A549 (cell line): ENCODE results near the gene IKBKG. TPM values are rescaled to one million over a fixed set of nuclear protein-coding genes. Genes with fewer than 3 reads are reported as not detected.

Experiments
- ATAC-seq, 2 experiments: fragments of 200-7000 bp in 1 of 2; fragments of >200 bp in 1 of 2; cut with Nextera tagmentation in 1 of 2; cut with Tn5 transposase in 1 of 2; 3 replicates each; pipeline versions ENCODE4 v1.8.0 to v1.9.1; 2018 to 2020; ENCODE audit warnings: mild to moderate bottlenecking in 1 of 2, moderate library complexity in 1 of 2
- CTCF ChIA-PET: fragments of 300-600 bp; sonication (Branson Sonifier 250); formaldehyde crosslinking; extraction: SDS; loops from one replicate; lab custom pipeline; 2021; ENCODE audit warnings: antibody characterized with exemption, inconsistent platforms; lab: Yijun Ruan, JAX
- POLR2A ChIA-PET: fragments of 350-600 bp; formaldehyde crosslinking; extraction: SDS; loops from one replicate; lab custom pipeline; 2021; ENCODE audit warnings: antibody characterized with exemption, inconsistent platforms; lab: Yijun Ruan, JAX
- DNase-seq, 2 experiments: peaks; one replicate each; pipeline versions ENCODE4 v3.0.0 to v3.0.0-alpha.2; 2011 to 2016; ENCODE audit warnings: low read depth in 1 of 2, low spot score in 1 of 2
- FAIRE-seq: peaks from 2 replicates; lab custom pipeline; 2011; peaks lifted over from hg19 to GRCh38; lab: Jason Lieb, UNC
- H3K27ac ChIP-seq, 2 experiments: fragments of >200 bp; sonication (Bioruptor Twin); formaldehyde crosslinking; 3 replicates each; pipeline ENCODE4 v1.5.1; 2016 to 2017
- H3K4me1 ChIP-seq: fragments of >200 bp; sonication (Bioruptor Twin); formaldehyde crosslinking; 3 replicates; pipeline ENCODE4 v1.6.1; 2016
- H3K4me2 ChIP-seq: fragments of >200 bp; sonication (Bioruptor Twin); formaldehyde crosslinking; 3 replicates; pipeline ENCODE4 v1.6.1; 2016
- H3K4me3 ChIP-seq: fragments of >200 bp; sonication (Bioruptor Twin); formaldehyde crosslinking; 3 replicates; pipeline ENCODE4 v1.5.1; 2016
- H3K9me3 ChIP-seq: fragments of >200 bp; sonication (Bioruptor Twin); formaldehyde crosslinking; 3 replicates; pipeline ENCODE4 v1.6.1; 2016
- CBX8 ChIP-seq: fragments of 200-600 bp; sonication (generic); IDR thresholded peaks from 2 replicates; pipeline ENCODE4 v1.6.1; 2016
- CHD2 ChIP-seq: fragments of 150-350 bp; IDR thresholded peaks from 2 replicates; pipeline ENCODE4 v1.6.1; 2014; ENCODE audit warnings: low read length; ENCODE audit not compliant: partially characterized antibody
- CHD4 ChIP-seq: fragments of 200-600 bp; sonication (generic); IDR thresholded peaks from 2 replicates; pipeline ENCODE4 v1.6.1; 2016; ENCODE audit warnings: antibody characterized with exemption, mild to moderate bottlenecking, borderline replicate concordance
- CTCF ChIP-seq: fragments of >200 bp; sonication (Bioruptor Twin); formaldehyde crosslinking; IDR thresholded peaks from 3 replicates; pipeline ENCODE4 v1.5.1; 2016
- EHF ChIP-seq: fragments of 250-450 bp; sonication (Bioruptor Pico); IDR thresholded peaks from 2 replicates; pipeline ENCODE4 v1.5.0; 2020; ENCODE audit warnings: mild to moderate bottlenecking
- ELK1 ChIP-seq: fragments of 150-350 bp; IDR thresholded peaks from 2 replicates; pipeline ENCODE4 v1.6.1; 2014; ENCODE audit warnings: low read depth, mild to moderate bottlenecking, low read length
- ESRRA ChIP-seq: fragments of 150-350 bp; IDR thresholded peaks from 2 replicates; pipeline ENCODE4 v1.6.1; 2014; ENCODE audit warnings: mild to moderate bottlenecking, low read length, borderline replicate concordance
- FOSB ChIP-seq: fragments of 250-450 bp; sonication (Bioruptor Pico); IDR thresholded peaks from 2 replicates; pipeline ENCODE4 v1.5.0; 2020; ENCODE audit warnings: mild to moderate bottlenecking, moderate library complexity
- FOXS1 ChIP-seq: fragments of 250-450 bp; sonication (Bioruptor Pico); IDR thresholded peaks from 2 replicates; pipeline ENCODE4 v1.5.0; 2020; ENCODE audit warnings: mild to moderate bottlenecking, moderate library complexity
- HMGXB4 ChIP-seq: fragments of 250-450 bp; sonication (Bioruptor Pico); IDR thresholded peaks from 2 replicates; pipeline ENCODE4 v1.5.0; 2021; ENCODE audit warnings: mild to moderate bottlenecking, moderate library complexity, borderline replicate concordance
- HOXA7 ChIP-seq: fragments of 250-450 bp; sonication (Bioruptor Pico); IDR thresholded peaks from 2 replicates; pipeline ENCODE4 v1.5.0; 2020; ENCODE audit warnings: mild to moderate bottlenecking, moderate library complexity
- JUN ChIP-seq, 2 experiments: fragments of >200 bp; sonication (Bioruptor Twin); formaldehyde crosslinking; IDR thresholded peaks; 2 replicates in 1 of 2; 3 replicates in 1 of 2; pipeline ENCODE4 v1.6.1; 2016 to 2017
- KDM5A ChIP-seq: fragments of 200-600 bp; sonication (generic); IDR thresholded peaks from 2 replicates; pipeline ENCODE4 v1.6.1; 2016; ENCODE audit warnings: antibody characterized with exemption, mild to moderate bottlenecking
- MAX ChIP-seq: IDR thresholded peaks from 2 replicates; pipeline ENCODE4 v1.6.1; 2012
- MYC ChIP-seq: IDR thresholded peaks from 2 replicates; pipeline ENCODE4 v1.6.1; 2012; ENCODE audit warnings: mild to moderate bottlenecking, inconsistent platforms, low read length, improper control_type of control experiment, borderline replicate concordance
- NPAS2 ChIP-seq: fragments of 250-450 bp; sonication (Bioruptor Pico); IDR thresholded peaks from 2 replicates; pipeline ENCODE4 v1.8.0; 2022; ENCODE audit warnings: mild to moderate bottlenecking, moderate library complexity, borderline replicate concordance
- NR3C1 ChIP-seq: fragments of >200 bp; sonication (Bioruptor Twin); formaldehyde crosslinking; IDR thresholded peaks from 3 replicates; pipeline ENCODE4 v1.6.1; 2017
- POLR2A ChIP-seq: IDR thresholded peaks from 2 replicates; pipeline ENCODE4 v1.6.1; 2012; ENCODE audit warnings: mild to moderate bottlenecking, low read length
- RARB ChIP-seq: fragments of 250-450 bp; sonication (Bioruptor Pico); IDR thresholded peaks from 2 replicates; pipeline ENCODE4 v1.8.0; 2021; ENCODE audit warnings: mild to moderate bottlenecking, moderate library complexity
- RCOR1 ChIP-seq: fragments of 150-350 bp; IDR thresholded peaks from 2 replicates; pipeline ENCODE4 v1.6.1; 2014; ENCODE audit warnings: antibody characterized with exemption, low read length, low read depth
- RNF2 ChIP-seq: fragments of 200-600 bp; sonication (generic); IDR thresholded peaks from 2 replicates; pipeline ENCODE4 v1.6.1; 2016; ENCODE audit warnings: low read depth, mild to moderate bottlenecking, antibody characterized with exemption, moderate library complexity, borderline replicate concordance
- SMC3 ChIP-seq: fragments of >200 bp; sonication (Bioruptor Twin); formaldehyde crosslinking; IDR thresholded peaks from 3 replicates; pipeline ENCODE4 v1.6.1; 2018; ENCODE audit warnings: inconsistent platforms
- TP53 ChIP-seq: fragments of 250-450 bp; sonication (Bioruptor Pico); IDR thresholded peaks from 2 replicates; pipeline ENCODE4 v1.5.0; 2021; ENCODE audit warnings: mild to moderate bottlenecking, moderate library complexity
- ZNF302 ChIP-seq: fragments of 250-450 bp; sonication (Bioruptor Pico); IDR thresholded peaks from 2 replicates; pipeline ENCODE4 v1.9.0; 2021; ENCODE audit warnings: inconsistent platforms, mild to moderate bottlenecking, moderate library complexity
- ZSCAN20 ChIP-seq: fragments of 250-450 bp; sonication (Bioruptor Pico); IDR thresholded peaks from 2 replicates; pipeline ENCODE4 v1.8.0; 2022; ENCODE audit warnings: mild to moderate bottlenecking, moderate library complexity
- WGBS: methylation state at CpG from one replicate; pipeline ENCODE4 v1.1.6; 2017; ENCODE audit errors: missing lambda C conversion rate; 5-methylcytosine and 5-hydroxymethylcytosine counted together
- polyA plus RNA-seq, 4 experiments: library from polyadenylated mRNA; depleted of rRNA in 3 of 4; stranded (reverse); fragments of >200 nt; fragmentation: RNase III in 1 of 4; extraction: RNeasy Plus Mini Kit Qiagen cat#74134 plus additional on column Dnase treatment in 1 of 4; gene quantifications; 2 replicates in 3 of 4; 3 replicates in 1 of 4; pipeline ENCODE4 v1.2.3, GENCODE V29; 2011 to 2017
- TF ChIP-seq, protein P1 (sequence below): fragments of 250-450 bp; sonication (Bioruptor Pico); IDR thresholded peaks from 2 replicates; pipeline ENCODE4 v1.5.0; 2020; ENCODE audit warnings: low read depth, mild to moderate bottlenecking, moderate library complexity
- TF ChIP-seq, protein P2 (sequence below): fragments of >200 bp; sonication (Bioruptor Twin); formaldehyde crosslinking; IDR thresholded peaks from 2 replicates; pipeline ENCODE4 v1.6.1; 2016

Gene IKBKG
- polyA plus RNA-seq, 2 of the 4 experiments (the other 2 are of a cell fraction): 19.7 to 34.2 TPM

DNA sequence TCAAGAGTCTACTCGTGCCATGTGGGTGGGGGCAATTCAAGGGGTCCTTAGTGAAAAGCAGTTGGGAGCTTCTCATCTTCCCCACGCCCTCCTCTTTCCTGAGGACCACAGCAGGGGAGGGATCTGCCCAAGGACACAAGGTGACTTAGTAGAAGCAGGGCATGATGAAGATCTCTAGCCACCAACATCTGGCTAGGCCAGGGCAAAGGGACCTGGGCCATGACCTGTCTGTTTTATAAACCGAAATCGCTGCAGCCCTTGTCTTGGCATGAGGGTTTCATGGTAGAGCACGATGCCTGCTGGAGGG, 5.9 kb upstream of the IKBKG start (continued):
- TF ChIP-seq HMGXB4 (CRISPR knock-in tag): 0 out of 2 replicates have a peak, but pooled peaks have one; percentile 5
- no peak for TF ChIP-seq EHF (CRISPR knock-in tag)
- no peak for TF ChIP-seq JUN (IDR thresholded peaks at IDR 0.05)
- no peak for TF ChIP-seq ELK1
- TF ChIP-seq, protein P1, sequence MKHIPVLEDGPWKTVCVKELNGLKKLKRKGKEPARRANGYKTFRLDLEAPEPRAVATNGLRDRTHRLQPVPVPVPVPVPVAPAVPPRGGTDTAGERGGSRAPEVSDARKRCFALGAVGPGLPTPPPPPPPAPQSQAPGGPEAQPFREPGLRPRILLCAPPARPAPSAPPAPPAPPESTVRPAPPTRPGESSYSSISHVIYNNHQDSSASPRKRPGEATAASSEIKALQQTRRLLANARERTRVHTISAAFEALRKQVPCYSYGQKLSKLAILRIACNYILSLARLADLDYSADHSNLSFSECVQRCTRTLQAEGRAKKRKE (CRISPR knock-in tag): no peak; the same call in 1 of the 2 replicates
- TF ChIP-seq CBX8: no peak
- TF ChIP-seq FOSB (CRISPR knock-in tag): no peak
- no peak for TF ChIP-seq POLR2A
- no peak for TF ChIP-seq ESRRA

- no peaks in the 10 kb centered on the region for H3K9me3 ChIP-seq
- ATAC-seq: peak; percentile 59 to 74
- H3K4me3 ChIP-seq: peak overlapping the region; percentile 27; the same call in 2 of the 3 replicates
- WGBS: 2% methylated on average over 8 of the region's 12 CpGs
- peak; percentile 77 to 98 for DNase-seq
- ChIA-PET CTCF (interaction anchor here (0.7 to 7.5 kb wide), 5 partner anchors 9 to 207 kb away, joined by 3 to 55 read pairs (median 6); no protein-coding TSS in a partner anchor), POLR2A (interaction anchor here (0.6 to 1.9 kb wide), 8 partner anchors 10 to 171 kb away, joined by 3 to 8 read pairs (median 5); partner anchors contain the start of genes RPL10 and SLC10A3)
- H3K4me2 ChIP-seq: peak overlapping the region; percentile 90
- peaks cover 73% of the 10 kb centered on the region for H3K4me1 ChIP-seq
- FAIRE-seq: peak; percentile 96
- peak overlapping the region; percentile 98 to 100 for H3K27ac ChIP-seq
- TF ChIP-seq TP53 (CRISPR knock-in tag) (peak; percentile 96; the same call in 1 of the 2 replicates), NPAS2 (peak; percentile 66; the same call in 1 of the 2 replicates), CTCF (no peak), MAX (peak; percentile 78), RNF2 (no peak), FOXS1 (CRISPR knock-in tag) (peak; percentile 84; the same call in 1 of the 2 replicates), HMGXB4 (CRISPR knock-in tag) (peak; percentile 91; the same call in 1 of the 2 replicates), NR3C1 (no peak), RCOR1 (no peak), JUN (IDR thresholded peaks at IDR 0.05) (peak; percentile 75 to 82; a peak in 3 of 5 replicates), SMC3 (no peak), ZNF302 (CRISPR knock-in tag) (peak; percentile 96), POLR2A (no peak), KDM5A (no peak), ZSCAN20 (peak; percentile 85; the same call in 1 of the 2 replicates), CHD2 (no peak), MYC (peak; percentile 9; the same call in 1 of the 2 replicates), RARB (0 out of 2 replicates have a peak, but pooled peaks have one; percentile 27), HOXA7 (CRISPR knock-in tag) (peak; percentile 53; the same call in 1 of the 2 replicates), CHD4 (no peak)
- TF ChIP-seq, protein P2, sequence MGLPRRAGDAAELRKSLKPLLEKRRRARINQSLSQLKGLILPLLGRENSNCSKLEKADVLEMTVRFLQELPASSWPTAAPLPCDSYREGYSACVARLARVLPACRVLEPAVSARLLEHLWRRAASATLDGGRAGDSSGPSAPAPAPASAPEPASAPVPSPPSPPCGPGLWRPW: no peak
- TF ChIP-seq, protein P1 (CRISPR knock-in tag): peak; percentile 89
Observed at GRCh38 chrX:154541896-154542722, 5.3 kb upstream of the IKBKG start.
